ENCODE measurements around the gene TAF4B. TPM values are rescaled to one million over a fixed set of nuclear protein-coding genes. Genes with fewer than 3 reads are reported as not detected.

The TAF4B gene
- total and polyA plus RNA-seq, 2 donors (not counting 1 experiment from before 2014, with no cell fraction given), result 10.5 to 16.1 TPM

DNA sequence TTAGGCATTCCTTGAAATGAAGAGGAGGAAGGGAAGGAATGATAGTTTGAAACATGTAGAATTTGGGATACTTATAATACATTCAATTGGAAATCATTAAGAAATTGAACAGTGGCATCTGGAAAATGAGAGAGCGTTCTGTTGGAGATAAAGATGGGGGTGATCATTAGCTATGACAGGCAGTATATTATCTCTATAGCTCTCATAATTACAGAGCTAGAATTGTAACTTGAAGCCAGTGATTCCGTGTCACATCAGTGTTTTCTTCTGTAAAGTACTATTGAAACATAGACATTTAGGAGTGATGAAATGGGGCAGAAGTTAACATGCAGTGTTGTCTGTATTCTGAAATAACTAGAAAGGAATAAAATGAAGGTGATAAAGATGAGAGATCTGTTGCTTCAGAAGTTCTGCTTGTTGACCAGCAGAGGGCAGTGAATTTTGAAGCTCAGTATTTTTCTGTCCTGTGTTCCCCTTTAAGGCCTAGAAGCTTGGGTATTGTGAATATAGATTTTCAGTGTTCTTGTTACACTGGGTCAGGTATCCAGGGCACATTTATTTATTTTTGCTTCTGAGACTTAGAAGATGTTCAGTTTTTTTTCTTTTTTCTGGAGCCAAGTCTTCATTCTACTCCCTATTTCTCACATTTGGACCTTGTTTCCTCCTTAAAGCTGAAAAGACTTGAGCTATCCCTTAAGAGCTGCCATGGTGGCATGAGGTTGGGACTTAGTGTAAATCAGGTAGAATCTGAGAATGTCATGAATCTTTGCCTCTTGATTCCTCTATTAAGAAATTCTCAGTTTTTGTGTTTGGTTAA, 157.4 kb downstream of the TAF4B start:
- Histone ChIP-seq H3K79me2 (ENCODE audit: control insufficient read depth, insufficient read depth, low read length) (no peaks in the 10 kb centered on the region), H3K9me3 (ENCODE audit: control extremely low read depth in 1 of 3, control insufficient read depth in 2 of 3, insufficient read depth in 1 of 3, low read length in 2 of 3) (no peaks in the 10 kb centered on the region), H3K27ac (ENCODE audit: low read length in 2 of 2) (no peak overlapping the region), H2AFZ (ENCODE audit: insufficient read depth, low read depth, low read length, poor library complexity, severe bottlenecking) (no peak overlapping the region), H3K4me2 (replicated peaks; ENCODE audit: low read depth, low read length, poor library complexity, severe bottlenecking) (no peak overlapping the region), H3K36me3 (replicated peaks in 1 of 2; ENCODE audit: control extremely low read depth in 1 of 2, control insufficient read depth in 1 of 2, extremely low read depth in 1 of 2, insufficient read depth in 2 of 2, low read length in 1 of 2) (peaks cover 0 to 2% of the 10 kb centered on the region in 2 experiments), H3K27me3 (replicated peaks in 1 of 4; ENCODE audit: control extremely low read depth in 1 of 4, control insufficient read depth in 3 of 4, insufficient read depth in 4 of 4, low read length in 3 of 4) (no peaks in the 10 kb centered on the region), H3K4me1 (ENCODE audit: control insufficient read depth in 2 of 2, insufficient read depth in 2 of 2, low read length in 2 of 2) (no peaks in the 10 kb centered on the region), H3K4me3 (ENCODE audit: control extremely low read depth in 1 of 5, extremely low read depth in 1 of 5, insufficient read depth in 1 of 5, low read depth in 2 of 5, low read length in 4 of 5) (no peak overlapping the region), H3K9ac (ENCODE audit: low read length) (no peak overlapping the region), H4K20me1 (ENCODE audit: control insufficient read depth, insufficient read depth, low read length, poor library complexity, severe bottlenecking) (no peaks in the 10 kb centered on the region)
- DNase-seq (peak; percentile 50), ATAC-seq (ENCODE audit: low read depth) (no peak)
- H3K27me3 Mint-ChIP-seq, result no peaks in the 10 kb centered on the region
- no peaks in the 10 kb centered on the region for H3K9me3 Mint-ChIP-seq (ENCODE audit: insufficient read depth)
- H3K4me1 Mint-ChIP-seq, result no peaks in the 10 kb centered on the region
- H3K27ac Mint-ChIP-seq, result no peak overlapping the region
- POLR2A ChIA-PET, result interaction anchor here (0.6 kb wide), 1 partner anchor 272 kb away, joined by 3 read pairs; no protein-coding TSS in a partner anchor
- no CpG with 5 or more reads among the region's 2 CpGs for WGBS (ENCODE audit: insufficient coverage)
- TF ChIP-seq, protein P1, sequence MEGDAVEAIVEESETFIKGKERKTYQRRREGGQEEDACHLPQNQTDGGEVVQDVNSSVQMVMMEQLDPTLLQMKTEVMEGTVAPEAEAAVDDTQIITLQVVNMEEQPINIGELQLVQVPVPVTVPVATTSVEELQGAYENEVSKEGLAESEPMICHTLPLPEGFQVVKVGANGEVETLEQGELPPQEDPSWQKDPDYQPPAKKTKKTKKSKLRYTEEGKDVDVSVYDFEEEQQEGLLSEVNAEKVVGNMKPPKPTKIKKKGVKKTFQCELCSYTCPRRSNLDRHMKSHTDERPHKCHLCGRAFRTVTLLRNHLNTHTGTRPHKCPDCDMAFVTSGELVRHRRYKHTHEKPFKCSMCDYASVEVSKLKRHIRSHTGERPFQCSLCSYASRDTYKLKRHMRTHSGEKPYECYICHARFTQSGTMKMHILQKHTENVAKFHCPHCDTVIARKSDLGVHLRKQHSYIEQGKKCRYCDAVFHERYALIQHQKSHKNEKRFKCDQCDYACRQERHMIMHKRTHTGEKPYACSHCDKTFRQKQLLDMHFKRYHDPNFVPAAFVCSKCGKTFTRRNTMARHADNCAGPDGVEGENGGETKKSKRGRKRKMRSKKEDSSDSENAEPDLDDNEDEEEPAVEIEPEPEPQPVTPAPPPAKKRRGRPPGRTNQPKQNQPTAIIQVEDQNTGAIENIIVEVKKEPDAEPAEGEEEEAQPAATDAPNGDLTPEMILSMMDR (IDR thresholded peaks at IDR 0.05), result peak; percentile 88
- no peak for TF ChIP-seq EZH2 (IDR thresholded peaks at IDR 0.05; ENCODE audit: borderline replicate concordance, insufficient read depth, low read depth, low read length, poor library complexity, severe bottlenecking)
- intact Hi-C loops (cut with micrococcal nuclease), result no loop called here
- no peak overlapping the region for H3K4me3 Mint-ChIP-seq
- CTCF ChIA-PET, result interaction anchor here (0.6 to 3.4 kb wide), 19 partner anchors 9 to 865 kb away, joined by 3 to 22 read pairs (median 3); no protein-coding TSS in a partner anchor

DNA sequence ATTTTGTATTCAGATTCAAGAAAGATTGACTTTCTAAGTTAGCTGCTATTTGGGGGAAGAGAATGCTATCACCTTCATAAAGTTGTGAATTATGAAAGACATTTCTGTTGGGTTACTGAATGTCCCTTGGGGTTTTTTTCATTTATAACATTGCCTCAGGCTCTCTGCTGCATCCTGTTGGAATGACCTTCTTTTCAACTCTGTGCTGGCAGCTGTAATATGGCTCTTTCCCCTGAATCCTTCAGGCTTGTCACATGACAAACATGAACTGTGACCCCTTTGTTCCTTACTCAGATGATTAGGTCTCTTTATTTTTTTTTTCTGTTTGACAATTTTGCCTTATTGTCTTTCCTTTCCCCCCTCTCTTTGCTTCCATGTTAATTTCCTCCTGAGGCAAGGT, 159.8 kb downstream of the TAF4B start:
- Histone ChIP-seq H3K36me3 (replicated peaks in 1 of 2; ENCODE audit: control extremely low read depth in 1 of 2, control insufficient read depth in 1 of 2, extremely low read depth in 1 of 2, insufficient read depth in 2 of 2, low read length in 1 of 2) (peaks cover 7 to 15% of the 10 kb centered on the region in 2 experiments), H3K79me2 (ENCODE audit: control insufficient read depth, insufficient read depth, low read length) (no peaks in the 10 kb centered on the region), H3K4me2 (replicated peaks; ENCODE audit: low read depth, low read length, poor library complexity, severe bottlenecking) (no peak overlapping the region), H3K4me1 (ENCODE audit: control insufficient read depth in 2 of 2, insufficient read depth in 2 of 2, low read length in 2 of 2) (no peaks in the 10 kb centered on the region), H3K27me3 (replicated peaks in 1 of 4; ENCODE audit: control extremely low read depth in 1 of 4, control insufficient read depth in 3 of 4, insufficient read depth in 4 of 4, low read length in 3 of 4) (no peaks in the 10 kb centered on the region), H3K9ac (ENCODE audit: low read length) (no peak overlapping the region), H2AFZ (ENCODE audit: insufficient read depth, low read depth, low read length, poor library complexity, severe bottlenecking) (no peak overlapping the region), H3K9me3 (ENCODE audit: control extremely low read depth in 1 of 3, control insufficient read depth in 2 of 3, insufficient read depth in 1 of 3, low read length in 2 of 3) (no peaks in the 10 kb centered on the region), H3K27ac (ENCODE audit: low read length in 2 of 2) (no peak overlapping the region), H4K20me1 (ENCODE audit: control insufficient read depth, insufficient read depth, low read length, poor library complexity, severe bottlenecking) (no peaks in the 10 kb centered on the region), H3K4me3 (ENCODE audit: control extremely low read depth in 1 of 5, extremely low read depth in 1 of 5, insufficient read depth in 1 of 5, low read depth in 2 of 5, low read length in 4 of 5) (no peak overlapping the region)
- ChIA-PET POLR2A (no interaction called here), CTCF (interaction anchor here (0.6 to 1.2 kb wide), 3 partner anchors 9 to 79 kb away, joined by 3 to 4 read pairs (median 3); no protein-coding TSS in a partner anchor)
- Mint-ChIP-seq H3K9me3 (ENCODE audit: insufficient read depth) (no peaks in the 10 kb centered on the region), H3K4me1 (no peaks in the 10 kb centered on the region), H3K4me3 (no peak overlapping the region), H3K27ac (no peak overlapping the region), H3K27me3 (no peaks in the 10 kb centered on the region)
- ATAC-seq (ENCODE audit: low read depth) (no peak), DNase-seq (no peak)
- TF ChIP-seq, protein P1 (IDR thresholded peaks at IDR 0.05), result no peak
- TF ChIP-seq EZH2 (IDR thresholded peaks at IDR 0.05; ENCODE audit: borderline replicate concordance, insufficient read depth, low read depth, low read length, poor library complexity, severe bottlenecking), result no peak
- intact Hi-C loops (cut with micrococcal nuclease), result no loop called here
